IMR-90 (cell line): ENCODE results near the gene ZNF618. TPM values are rescaled to one million over a fixed set of nuclear protein-coding genes. Genes with fewer than 3 reads are reported as not detected.

ENCODE experiments used
- ATAC-seq: fragments of 200-7000 bp; cut with Tn5 transposase; 2 replicates; pipeline ENCODE4 v1.9.1; 2020; ENCODE audit warnings: low read depth, mild to moderate bottlenecking, moderate library complexity
- BruUV-seq: library from RNA; stranded (reverse); fragments of 400-500 nt; replicated peaks from 2 replicates; lab custom pipeline; 2021; lab: Mats Ljungman, UMichigan
- CTCF ChIA-PET: fragments of 300-600 bp; formaldehyde crosslinking; extraction: SDS; loops from one replicate; lab custom pipeline; 2021; ENCODE audit warnings: antibody characterized with exemption; lab: Yijun Ruan, JAX
- POLR2A ChIA-PET: fragments of 300-600 bp; sonication (Branson Sonifier 250); formaldehyde crosslinking; loops from one replicate; lab custom pipeline; 2022; ENCODE audit warnings: antibody characterized with exemption; ENCODE audit not compliant: unreplicated experiment; lab: Charles Lee
- DNase-seq: peaks from one replicate; pipeline ENCODE4 v3.0.0; 2013
- H2AFZ ChIP-seq: replicated peaks from 2 replicates; pipeline ENCODE3; 2013; ENCODE audit warnings: low read length, mild to moderate bottlenecking; ENCODE audit not compliant: poor library complexity
- H2AK5ac ChIP-seq: 2 replicates; pipeline ENCODE4 v1.6.1; 2013; ENCODE audit warnings: low read depth, low read length, inconsistent platforms
- H2AK9ac ChIP-seq: replicated peaks from 2 replicates; pipeline ENCODE3; 2013; ENCODE audit warnings: mild to moderate bottlenecking, low read depth, low read length, moderate library complexity; ENCODE audit not compliant: poor library complexity
- H2BK120ac ChIP-seq: 2 replicates; pipeline ENCODE4 v1.6.1; 2013; ENCODE audit warnings: low read depth, low read length, inconsistent platforms
- H2BK15ac ChIP-seq: 3 replicates; pipeline ENCODE4 v1.6.1; 2013; ENCODE audit warnings: low read depth, low read length, inconsistent platforms
- H2BK20ac ChIP-seq: 2 replicates; pipeline ENCODE4 v1.6.1; 2013; ENCODE audit warnings: low read depth, mild to moderate bottlenecking, inconsistent platforms, low read length, moderate library complexity
- H2BK5ac ChIP-seq: 2 replicates; pipeline ENCODE4 v1.6.1; 2013; ENCODE audit warnings: mild to moderate bottlenecking, low read depth, low read length, inconsistent platforms; ENCODE audit not compliant: poor library complexity, severe bottlenecking
- H3K14ac ChIP-seq: replicated peaks from 2 replicates; pipeline ENCODE4 v1.6.1; 2013; ENCODE audit warnings: low read depth, low read length, inconsistent platforms
- H3K18ac ChIP-seq: 2 replicates; pipeline ENCODE4 v1.6.1; 2013; ENCODE audit warnings: low read depth, low read length, control low read depth
- H3K23ac ChIP-seq: 2 replicates; pipeline ENCODE4 v1.6.1; 2013; ENCODE audit warnings: low read depth, low read length, inconsistent platforms
- H3K27ac ChIP-seq: 2 replicates; pipeline ENCODE4 v1.5.1; 2013; ENCODE audit warnings: mild to moderate bottlenecking, control low read depth, low read length; ENCODE audit not compliant: insufficient read depth
- H3K27me3 ChIP-seq: 2 replicates; pipeline ENCODE4 v1.6.1; 2013; ENCODE audit warnings: low read length; ENCODE audit not compliant: control insufficient read depth, insufficient read depth
- H3K36me3 ChIP-seq: 2 replicates; pipeline ENCODE4 v1.6.1; 2013; ENCODE audit warnings: low read length, mixed read lengths; ENCODE audit not compliant: control insufficient read depth, insufficient read depth
- H3K4ac ChIP-seq: 2 replicates; pipeline ENCODE4 v1.6.1; 2013; ENCODE audit warnings: low read depth, low read length, inconsistent platforms
- H3K4me1 ChIP-seq: 2 replicates; pipeline ENCODE4 v1.6.1; 2013; ENCODE audit warnings: low read length, mixed read lengths; ENCODE audit not compliant: control insufficient read depth, insufficient read depth
- H3K4me2 ChIP-seq: 2 replicates; pipeline ENCODE4 v1.6.1; 2013; ENCODE audit warnings: low read depth, mild to moderate bottlenecking, control low read depth, low read length, moderate library complexity
- H3K4me3 ChIP-seq: 2 replicates; pipeline ENCODE4 v1.5.1; 2013; ENCODE audit warnings: low read depth, mild to moderate bottlenecking, control low read depth, low read length, moderate library complexity; ENCODE audit not compliant: insufficient read depth
- H3K56ac ChIP-seq: 2 replicates; pipeline ENCODE4 v1.6.1; 2013; ENCODE audit warnings: low read length, inconsistent platforms; ENCODE audit not compliant: insufficient read depth; ENCODE audit errors: extremely low read depth
- H3K79me1 ChIP-seq, 2 experiments: 2 replicates each; pipeline ENCODE4 v1.6.1; 2013; ENCODE audit warnings: low read length in 2 of 2, inconsistent platforms in 1 of 2, low read depth in 1 of 2
- H3K9ac ChIP-seq: 2 replicates; pipeline ENCODE4 v1.6.1; 2013; ENCODE audit warnings: low read depth, low read length, control low read depth
- H3K9me1 ChIP-seq: 2 replicates; pipeline ENCODE4 v1.6.1; 2013; ENCODE audit warnings: low read length, inconsistent platforms; ENCODE audit not compliant: insufficient read depth
- H3K9me3 ChIP-seq: 2 replicates; pipeline ENCODE4 v1.6.1; 2013; ENCODE audit warnings: low read length; ENCODE audit not compliant: control insufficient read depth, insufficient read depth
- H4K20me1 ChIP-seq: 2 replicates; pipeline ENCODE4 v1.6.1; 2013; ENCODE audit warnings: low read length, inconsistent platforms; ENCODE audit not compliant: insufficient read depth
- H4K5ac ChIP-seq: 2 replicates; pipeline ENCODE4 v1.6.1; 2013; ENCODE audit warnings: mild to moderate bottlenecking, low read depth, low read length, control low read depth
- H4K8ac ChIP-seq, 2 experiments: 2 replicates each; pipeline ENCODE4 v1.6.1; 2013; ENCODE audit warnings: low read depth in 2 of 2, low read length in 2 of 2, control low read depth in 1 of 2, inconsistent platforms in 1 of 2
- H4K91ac ChIP-seq: 2 replicates; pipeline ENCODE4 v1.6.1; 2013; ENCODE audit warnings: low read depth, low read length, inconsistent platforms; ENCODE audit not compliant: insufficient read depth
- BHLHE40 ChIP-seq: fragments of 150-350 bp; IDR thresholded peaks from 2 replicates; pipeline ENCODE4 v1.6.1; 2016; ENCODE audit warnings: mild to moderate bottlenecking, low read depth, low read length
- CEBPB ChIP-seq: IDR thresholded peaks from 2 replicates; pipeline ENCODE4 v1.6.1; 2012; ENCODE audit warnings: low read depth, low read length, improper control_type of control experiment
- CHD1 ChIP-seq: IDR thresholded peaks from 2 replicates; pipeline ENCODE4 v1.6.1; 2012; ENCODE audit warnings: low read depth, low read length, improper control_type of control experiment
- CTCF ChIP-seq: conservative IDR thresholded peaks from 2 replicates; pipeline ENCODE4 v1.5.1; 2012; ENCODE audit warnings: mild to moderate bottlenecking, low read depth, low read length, improper control_type of control experiment
- FOS ChIP-seq: fragments of 150-350 bp; IDR thresholded peaks from 2 replicates; pipeline ENCODE4 v1.6.1; 2016; ENCODE audit warnings: low read depth, low read length
- MAFK ChIP-seq: IDR thresholded peaks from 2 replicates; pipeline ENCODE4 v1.6.1; 2012; ENCODE audit warnings: low read depth, low read length, improper control_type of control experiment
- MAZ ChIP-seq: IDR thresholded peaks from 2 replicates; pipeline ENCODE4 v1.6.1; 2012; ENCODE audit warnings: low read depth, mild to moderate bottlenecking, low read length, improper control_type of control experiment, moderate library complexity, borderline replicate concordance
- MXI1 ChIP-seq: IDR thresholded peaks from 2 replicates; pipeline ENCODE4 v1.6.1; 2012; ENCODE audit warnings: low read depth, mild to moderate bottlenecking, low read length, moderate library complexity, borderline replicate concordance
- NFE2L2 ChIP-seq: fragments of 150-350 bp; IDR thresholded peaks from 2 replicates; pipeline ENCODE4 v1.6.1; 2016; ENCODE audit warnings: low read depth, mild to moderate bottlenecking, low read length
- POLR2A ChIP-seq: IDR thresholded peaks from 2 replicates; pipeline ENCODE4 v1.6.1; 2012; ENCODE audit warnings: mild to moderate bottlenecking, low read depth, low read length
- RAD21 ChIP-seq: IDR thresholded peaks from 2 replicates; pipeline ENCODE4 v1.6.1; 2012; ENCODE audit warnings: low read length, improper control_type of control experiment
- RCOR1 ChIP-seq: IDR thresholded peaks from 2 replicates; pipeline ENCODE4 v1.6.1; 2012; ENCODE audit warnings: mild to moderate bottlenecking, low read length, improper control_type of control experiment; ENCODE audit not compliant: insufficient replicate concordance
- RFX5 ChIP-seq: IDR thresholded peaks from 2 replicates; pipeline ENCODE4 v1.8.0; 2012; ENCODE audit warnings: low read depth, mild to moderate bottlenecking, low read length, moderate library complexity
- SMC3 ChIP-seq: fragments of 150-350 bp; IDR thresholded peaks from 2 replicates; pipeline ENCODE4 v1.6.1; 2016; ENCODE audit warnings: low read depth, mild to moderate bottlenecking, antibody characterized with exemption, low read length, moderate library complexity
- USF2 ChIP-seq: fragments of 150-350 bp; IDR thresholded peaks from 2 replicates; pipeline ENCODE4 v1.6.1; 2017; ENCODE audit warnings: mild to moderate bottlenecking, antibody characterized with exemption, low read length, low read depth
- WGBS, 2 experiments: methylation state at CpG; one replicate each; pipeline versions ENCODE4 v1.1.5 to v1.1.7; 2013; ENCODE audit warnings: missing lambda C conversion rate in 2 of 2; ENCODE audit not compliant: insufficient read length in 1 of 2; ENCODE audit errors: extremely low coverage in 2 of 2; 5-methylcytosine and 5-hydroxymethylcytosine counted together
- dilution Hi-C: fragments of 300-500 bp; cut with HindIII; formaldehyde crosslinking; loops from one replicate; pipeline ENCODE4 v1.14.3; 2018; ENCODE audit warnings: low sequenced_read_pairs; ENCODE audit not compliant: unreplicated experiment
- in situ Hi-C: fragments of 300-500 bp; cut with MboI; formaldehyde crosslinking; loops from 3 replicates; pipeline ENCODE4 v1.14.3; 2019; ENCODE audit warnings: low sequenced_read_pairs, inconsistent platforms, mixed read lengths
- intact Hi-C: fragments of 100-400 bp; cut with micrococcal nuclease; formaldehyde crosslinking; loops from 2 replicates; pipeline ENCODE4 v1.10.0; 2022
- polyA plus RNA-seq, 3 experiments: library from polyadenylated mRNA; depleted of rRNA; stranded (reverse); fragments of >200 nt; gene quantifications; 2 replicates each; pipeline ENCODE4 v1.2.3, GENCODE V29; 2012; ENCODE audit warnings: low replicate concordance in 1 of 3
- total RNA-seq: library from RNA; depleted of rRNA; stranded (reverse); fragments of >200 nt; gene quantifications from 2 replicates; pipeline ENCODE4 v1.2.3, GENCODE V29; 2012
- TF ChIP-seq, protein P1 (sequence below): fragments of 150-350 bp; IDR thresholded peaks from 2 replicates; pipeline ENCODE4 v1.6.1; 2016; ENCODE audit warnings: low read depth, mild to moderate bottlenecking, low read length, moderate library complexity, borderline replicate concordance

ZNF618 gene
- total and polyA plus RNA-seq, 2 of the 4 experiments (the other 2 are of a cell fraction): 8.2 to 9.4 TPM

DNA sequence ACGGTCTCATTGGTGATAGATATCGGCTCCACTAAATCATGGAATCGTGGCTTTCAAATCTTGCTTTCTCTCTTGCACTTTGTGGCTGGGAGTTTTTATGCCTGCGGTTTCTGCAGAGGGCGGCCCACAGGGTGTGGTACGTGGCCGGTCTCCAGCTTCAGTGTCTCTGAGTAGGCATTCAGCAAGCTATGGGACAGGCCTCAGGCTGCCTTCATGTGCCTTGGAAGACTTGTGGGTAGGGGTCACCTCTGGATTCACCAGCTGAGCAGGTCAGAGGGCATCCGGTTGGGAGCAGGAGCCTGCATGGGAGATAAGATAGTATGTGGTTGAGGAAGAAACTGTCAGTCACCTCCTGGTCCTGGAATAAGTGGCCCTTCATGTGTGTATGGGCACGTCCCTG lies 154.3 kb downstream of the ZNF618 start:
- peaks cover 55% of the 10 kb centered on the region for H3K36me3 ChIP-seq
- no peak overlapping the region for H2BK20ac ChIP-seq
- H2AK9ac ChIP-seq: no peak overlapping the region
- dilution Hi-C loops: no loop called here
- H3K14ac ChIP-seq: no peak overlapping the region
- no peak overlapping the region for H2AFZ ChIP-seq
- H2BK5ac ChIP-seq: no peak overlapping the region
- no peak overlapping the region for H3K4ac ChIP-seq
- H3K23ac ChIP-seq: no peak overlapping the region
- 95% methylated on average over 5 of the region's 9 CpGs; no CpG with 5 or more reads in 1 of the 2 experiments for WGBS, 2 experiments
- H3K4me3 ChIP-seq: no peak overlapping the region
- no peak overlapping the region for H2AK5ac ChIP-seq
- no peaks in the 10 kb centered on the region for H3K4me1 ChIP-seq
- BruUV-seq: no TSS peak
- H3K27ac ChIP-seq: no peak overlapping the region
- no peak overlapping the region for H3K9ac ChIP-seq
- DNase-seq: no peak
- ChIA-PET POLR2A (no interaction called here), CTCF (no interaction called here)
- no peak overlapping the region for H2BK120ac ChIP-seq
- peaks cover 0 to 7% of the 10 kb centered on the region in 2 experiments; a peak in 3 of 4 replicates for H3K79me1 ChIP-seq
- H4K20me1 ChIP-seq: no peaks in the 10 kb centered on the region; the same call in 1 of the 2 replicates
- intact Hi-C loops: loop anchor here (5.0 kb wide), 1 partner anchor 348 kb away; no protein-coding TSS in a partner anchor
- H2BK15ac ChIP-seq: no peak overlapping the region
- no peaks in the 10 kb centered on the region for H3K27me3 ChIP-seq
- no peak overlapping the region for H4K5ac ChIP-seq
- no peak overlapping the region for H3K56ac ChIP-seq
- no peak overlapping the region for H4K8ac ChIP-seq
- ATAC-seq: no peak
- no peak overlapping the region for H4K91ac ChIP-seq
- peaks cover 9% of the 10 kb centered on the region for H3K9me1 ChIP-seq
- in situ Hi-C loops: no loop called here
- no peak overlapping the region for H3K18ac ChIP-seq
- no peaks in the 10 kb centered on the region for H3K9me3 ChIP-seq
- TF ChIP-seq MXI1 (no peak), CHD1 (no peak), MAFK (no peak), CEBPB (no peak), POLR2A (no peak), RAD21 (no peak), BHLHE40 (no peak), FOS (no peak), RFX5 (no peak), MAZ (no peak), RCOR1 (no peak), USF2 (no peak), CTCF (no peak), NFE2L2 (no peak), SMC3 (no peak)
- TF ChIP-seq, protein P1, sequence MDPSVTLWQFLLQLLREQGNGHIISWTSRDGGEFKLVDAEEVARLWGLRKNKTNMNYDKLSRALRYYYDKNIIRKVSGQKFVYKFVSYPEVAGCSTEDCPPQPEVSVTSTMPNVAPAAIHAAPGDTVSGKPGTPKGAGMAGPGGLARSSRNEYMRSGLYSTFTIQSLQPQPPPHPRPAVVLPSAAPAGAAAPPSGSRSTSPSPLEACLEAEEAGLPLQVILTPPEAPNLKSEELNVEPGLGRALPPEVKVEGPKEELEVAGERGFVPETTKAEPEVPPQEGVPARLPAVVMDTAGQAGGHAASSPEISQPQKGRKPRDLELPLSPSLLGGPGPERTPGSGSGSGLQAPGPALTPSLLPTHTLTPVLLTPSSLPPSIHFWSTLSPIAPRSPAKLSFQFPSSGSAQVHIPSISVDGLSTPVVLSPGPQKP: no peak
- no peak overlapping the region for H3K4me2 ChIP-seq
